ENCODE results near the gene PHIP. TPM values are rescaled to one million over a fixed set of nuclear protein-coding genes. Genes with fewer than 3 reads are reported as not detected.

The PHIP gene
- polyA plus RNA-seq, 3 donors from 2014 or later = 4.1 to 12.8 (median 5.7) TPM

DNA sequence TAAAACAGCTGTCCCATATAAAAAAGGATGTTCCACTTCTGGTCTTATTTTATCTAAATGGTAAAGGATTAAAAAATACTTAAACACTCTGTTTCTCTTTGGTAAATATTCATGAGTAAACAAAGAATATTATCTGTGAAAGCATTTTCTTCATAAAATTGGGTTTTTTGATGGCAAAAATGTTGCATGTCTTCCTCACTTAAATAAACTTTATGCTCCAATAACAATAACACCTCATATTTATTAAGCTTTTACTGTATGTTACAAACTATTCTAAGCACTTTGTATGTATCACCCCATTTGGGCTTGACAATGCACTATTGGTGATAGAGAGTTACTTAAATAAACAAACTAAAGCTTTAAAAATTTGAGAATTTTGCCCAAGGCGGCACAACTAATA lies 91.9 kb downstream of the PHIP start:
- peaks cover 20 to 54% (median 46%) of the 10 kb centered on the region in 3 donors for H3K36me3 Mint-ChIP-seq

DNA sequence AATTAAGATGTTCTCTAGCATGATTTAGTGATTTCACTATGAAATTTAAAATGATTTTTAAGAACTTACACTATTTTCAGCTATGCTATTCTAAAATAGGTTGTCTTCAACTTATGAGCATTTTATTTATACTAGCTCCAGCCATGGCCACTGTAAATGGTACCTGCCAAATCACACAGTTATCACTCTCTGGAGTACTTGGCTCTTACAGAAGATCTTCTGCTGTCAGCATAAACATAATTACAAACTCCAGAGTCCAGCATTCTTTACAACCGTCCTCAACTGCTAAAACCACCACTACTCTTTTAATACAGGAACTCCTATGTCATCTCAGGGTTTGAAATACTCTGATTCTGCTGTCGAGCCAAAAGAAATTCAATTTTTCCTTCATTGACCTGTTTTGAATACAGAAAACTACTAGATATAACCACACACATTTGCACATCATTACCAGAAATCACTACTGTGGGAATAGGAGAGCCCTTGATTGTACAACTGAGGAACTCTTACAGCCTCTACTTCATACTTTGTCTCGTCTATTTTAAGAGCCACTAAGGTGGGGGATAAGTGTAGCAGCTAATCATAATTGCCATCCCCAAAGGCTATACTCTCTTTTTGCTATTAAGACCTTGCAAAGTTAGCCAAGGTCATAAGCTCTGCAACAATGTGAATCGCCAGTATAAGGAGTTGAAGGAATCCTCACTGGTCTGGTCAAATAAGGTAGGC lies 93.7 kb downstream of the PHIP start:
- no peak for DNase-seq
- Mint-ChIP-seq H3K27me3 (ENCODE audit: low read depth in 3 of 3) (no peaks in the 10 kb centered on the region), H3K4me3 (no peak overlapping the region), H3K9me3 (no peaks in the 10 kb centered on the region), H3K4me1 (peaks cover 2 to 9% of the 10 kb centered on the region in 2 donors), H3K36me3 (peaks cover 16 to 48% (median 37%) of the 10 kb centered on the region in 3 donors), H3K27ac (peak overlapping the region in 2 of 6 donors; percentile 3 to 9)

More for the DNA sequence above, 91.9 kb downstream of the PHIP start:
- H3K4me3 Mint-ChIP-seq = no peak overlapping the region
- DNase-seq = no peak
- peaks cover 2 to 18% of the 10 kb centered on the region in 2 donors for H3K4me1 Mint-ChIP-seq
- H3K27me3 Mint-ChIP-seq (ENCODE audit: low read depth in 3 of 3) = no peaks in the 10 kb centered on the region
- H3K9me3 Mint-ChIP-seq = no peaks in the 10 kb centered on the region
- H3K27ac Mint-ChIP-seq = no peak overlapping the region

DNA sequence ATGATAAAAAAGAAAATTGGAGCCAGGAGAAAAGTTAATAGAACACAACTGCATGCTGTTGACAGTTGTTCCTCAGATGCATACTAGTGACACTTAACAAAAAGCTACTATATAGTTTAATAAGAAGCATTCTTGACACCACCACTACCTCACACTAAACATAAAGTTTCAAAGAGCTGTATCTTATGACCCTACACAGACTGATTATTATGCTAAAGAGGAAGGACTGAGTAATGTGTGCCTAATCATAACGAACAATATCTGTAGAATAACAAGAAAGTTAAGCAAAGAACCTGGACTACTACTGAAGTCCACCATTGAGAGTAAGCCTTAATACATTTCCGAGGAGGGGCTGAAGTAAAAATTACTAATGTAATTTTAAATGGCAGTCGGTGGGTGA lies 110.9 kb downstream of the PHIP start:
- Mint-ChIP-seq H3K27me3 (ENCODE audit: low read depth in 3 of 3) (no peaks in the 10 kb centered on the region), H3K36me3 (peaks cover 22 to 46% (median 30%) of the 10 kb centered on the region in 3 donors), H3K9me3 (no peaks in the 10 kb centered on the region), H3K4me1 (peaks cover 0 to 7% of the 10 kb centered on the region in 2 donors), H3K4me3 (no peak overlapping the region), H3K27ac (peak overlapping the region in 1 of 6 donors; percentile 2)
- no peak for DNase-seq

DNA sequence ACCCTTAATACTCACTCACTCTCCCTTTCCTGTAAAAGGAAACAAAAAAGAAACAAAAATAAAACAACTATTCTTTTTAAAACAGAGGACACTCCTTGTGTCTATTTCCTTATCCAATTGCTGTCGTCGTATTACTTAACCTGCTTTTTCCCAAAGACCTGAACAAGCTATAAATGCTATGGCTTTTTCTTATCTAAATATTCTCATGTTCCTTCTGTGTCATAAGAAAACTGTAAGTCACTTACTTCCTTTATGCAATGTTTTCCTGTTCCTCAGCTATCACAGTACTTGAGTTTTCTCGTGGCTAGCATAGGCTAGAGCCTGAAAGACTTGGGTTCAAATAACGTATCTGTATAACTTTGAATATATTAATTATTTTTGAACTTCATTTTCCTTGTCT lies 111.5 kb downstream of the PHIP start:
- H3K27ac Mint-ChIP-seq = no peak overlapping the region
- no peaks in the 10 kb centered on the region for H3K9me3 Mint-ChIP-seq
- H3K36me3 Mint-ChIP-seq = peaks cover 27 to 46% (median 30%) of the 10 kb centered on the region in 3 donors
- H3K27me3 Mint-ChIP-seq (ENCODE audit: low read depth in 3 of 3) = no peaks in the 10 kb centered on the region
- no peak overlapping the region for H3K4me3 Mint-ChIP-seq
- H3K4me1 Mint-ChIP-seq = peaks cover 0 to 7% of the 10 kb centered on the region in 2 donors
- DNase-seq = no peak

DNA sequence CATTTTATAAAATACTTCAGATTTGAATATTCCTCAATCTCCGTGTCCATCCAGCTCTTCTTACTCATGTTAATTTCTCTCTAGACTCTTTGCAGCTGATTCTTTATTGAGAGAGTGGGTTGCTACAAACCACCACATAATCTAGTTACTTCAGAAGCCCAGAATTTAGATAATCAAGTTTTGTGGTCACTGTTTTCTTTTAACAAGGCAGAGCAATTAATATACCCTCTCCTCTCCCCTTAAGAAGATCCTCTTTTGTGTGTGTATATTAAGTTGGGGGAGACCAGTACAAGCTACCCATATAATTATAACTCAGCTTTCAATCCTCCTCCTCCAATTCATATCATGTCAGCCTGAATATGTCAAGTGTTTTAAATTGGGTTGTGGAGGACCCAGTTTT lies 115.6 kb downstream of the PHIP start:
- Mint-ChIP-seq H3K4me3 (no peak overlapping the region), H3K27ac (no peak overlapping the region), H3K9me3 (no peaks in the 10 kb centered on the region), H3K36me3 (peaks cover 21 to 31% (median 23%) of the 10 kb centered on the region in 3 donors), H3K4me1 (no peaks in the 10 kb centered on the region), H3K27me3 (ENCODE audit: low read depth in 3 of 3) (no peaks in the 10 kb centered on the region)
- no peak for DNase-seq

DNA sequence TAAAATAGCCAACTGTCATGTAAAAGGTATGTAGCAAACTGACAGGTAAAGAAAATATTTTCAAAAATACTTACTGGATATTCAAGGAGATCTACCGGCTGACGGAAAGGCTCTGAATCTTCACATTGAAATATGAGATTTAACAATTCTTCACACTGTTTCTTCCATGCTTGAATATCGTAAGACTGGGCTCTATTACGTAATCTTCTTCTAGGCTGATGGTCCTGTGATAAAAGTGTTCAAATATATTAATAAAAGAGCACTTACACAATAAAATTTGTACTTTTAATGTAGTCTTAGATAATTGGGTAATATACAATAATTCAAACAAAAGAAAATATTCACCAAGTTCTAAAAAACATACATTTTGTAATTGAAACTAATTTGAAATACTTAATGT lies 123.3 kb downstream of the PHIP start:
- no peak overlapping the region for H3K4me3 Mint-ChIP-seq
- DNase-seq = no peak
- H3K36me3 Mint-ChIP-seq = peaks cover 49 to 56% (median 53%) of the 10 kb centered on the region in 3 donors
- no peaks in the 10 kb centered on the region for H3K27me3 Mint-ChIP-seq (ENCODE audit: low read depth in 3 of 3)
- H3K4me1 Mint-ChIP-seq = no peaks in the 10 kb centered on the region
- H3K27ac Mint-ChIP-seq = no peak overlapping the region
- peaks cover 0 to 5% (median 0%) of the 10 kb centered on the region in 6 donors for H3K9me3 Mint-ChIP-seq

DNA sequence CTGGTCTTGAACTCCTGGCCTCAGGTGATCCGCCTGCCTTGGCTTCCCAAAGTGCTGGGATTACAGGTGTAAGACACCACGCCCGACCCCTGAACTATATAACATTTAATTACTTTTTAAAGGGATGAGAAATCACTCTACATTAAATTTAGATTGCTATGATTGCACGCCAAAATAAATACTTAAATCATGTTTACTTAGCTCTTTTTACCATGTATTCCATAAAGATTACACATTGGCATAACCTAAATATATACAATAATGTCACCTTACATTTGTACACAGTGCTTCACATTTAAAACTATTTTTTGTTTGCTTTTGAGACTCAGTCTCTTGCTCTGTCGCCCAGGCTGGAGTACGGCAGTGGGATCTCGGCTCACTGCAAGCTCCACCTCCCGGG lies 124.3 kb downstream of the PHIP start:
- Mint-ChIP-seq H3K36me3 (peaks cover 59 to 65% (median 62%) of the 10 kb centered on the region in 3 donors), H3K4me3 (no peak overlapping the region), H3K27ac (no peak overlapping the region), H3K9me3 (peaks cover 2 to 8% (median 6%) of the 10 kb centered on the region in 6 donors), H3K27me3 (ENCODE audit: low read depth in 3 of 3) (no peaks in the 10 kb centered on the region), H3K4me1 (no peaks in the 10 kb centered on the region)
- DNase-seq = no peak

DNA sequence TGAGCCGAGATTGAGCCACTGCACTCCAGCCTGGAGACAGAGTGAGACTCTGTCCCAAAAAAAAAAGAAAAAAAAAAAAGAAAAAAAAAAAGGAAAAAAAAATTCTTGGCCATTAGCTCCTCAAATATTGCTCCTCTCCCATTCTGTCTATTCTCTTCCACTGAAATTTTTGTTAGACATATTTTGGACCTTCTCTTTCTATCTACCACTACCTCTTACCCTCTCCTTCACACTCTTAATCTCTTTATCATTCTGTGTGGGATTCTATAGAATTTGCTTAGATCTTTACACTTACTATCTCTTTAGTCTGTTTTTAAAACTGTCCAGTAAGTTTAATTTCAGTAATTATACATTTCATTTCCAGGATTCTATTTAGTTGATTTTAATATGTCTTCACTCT lies 125.7 kb downstream of the PHIP start:
- peaks cover 2 to 14% (median 6%) of the 10 kb centered on the region in 6 donors for H3K9me3 Mint-ChIP-seq
- DNase-seq = no peak
- H3K27me3 Mint-ChIP-seq (ENCODE audit: low read depth in 3 of 3) = peaks cover 0 to 1% (median 0%) of the 10 kb centered on the region in 3 donors
- H3K4me1 Mint-ChIP-seq = no peaks in the 10 kb centered on the region
- H3K27ac Mint-ChIP-seq = peak overlapping the region in 1 of 6 donors; percentile 65
- no peak overlapping the region for H3K4me3 Mint-ChIP-seq
- H3K36me3 Mint-ChIP-seq = peaks cover 65 to 74% (median 73%) of the 10 kb centered on the region in 3 donors

DNA sequence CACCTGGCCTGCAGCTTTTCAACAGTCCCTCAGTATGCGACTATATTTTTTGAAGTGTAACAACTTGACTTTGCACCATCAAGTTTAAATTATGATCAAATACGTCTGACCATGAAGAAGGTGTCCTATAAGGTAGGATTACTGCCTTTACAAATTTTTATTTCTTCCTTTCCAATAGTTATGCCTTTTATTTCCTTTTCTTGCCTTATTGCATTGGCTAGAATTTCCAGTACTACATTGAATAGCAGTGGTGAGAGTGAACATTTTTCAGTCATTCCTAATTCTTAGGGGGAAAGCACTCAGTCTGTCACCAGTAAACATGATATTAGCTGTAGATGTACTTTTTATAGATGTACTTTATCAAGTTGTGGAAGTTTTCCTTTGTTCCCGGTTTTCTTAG lies 129.3 kb downstream of the PHIP start:
- no peaks in the 10 kb centered on the region for H3K4me1 Mint-ChIP-seq
- no peak for DNase-seq
- H3K36me3 Mint-ChIP-seq = peaks cover 73 to 75% (median 73%) of the 10 kb centered on the region in 3 donors
- peaks cover 2 to 14% (median 6%) of the 10 kb centered on the region in 6 donors for H3K9me3 Mint-ChIP-seq
- peak overlapping the region in 2 of 6 donors; percentile 32 to 37 for H3K27ac Mint-ChIP-seq
- no peak overlapping the region for H3K4me3 Mint-ChIP-seq
- H3K27me3 Mint-ChIP-seq (ENCODE audit: low read depth in 3 of 3) = peaks cover 0 to 1% (median 1%) of the 10 kb centered on the region in 3 donors

DNA sequence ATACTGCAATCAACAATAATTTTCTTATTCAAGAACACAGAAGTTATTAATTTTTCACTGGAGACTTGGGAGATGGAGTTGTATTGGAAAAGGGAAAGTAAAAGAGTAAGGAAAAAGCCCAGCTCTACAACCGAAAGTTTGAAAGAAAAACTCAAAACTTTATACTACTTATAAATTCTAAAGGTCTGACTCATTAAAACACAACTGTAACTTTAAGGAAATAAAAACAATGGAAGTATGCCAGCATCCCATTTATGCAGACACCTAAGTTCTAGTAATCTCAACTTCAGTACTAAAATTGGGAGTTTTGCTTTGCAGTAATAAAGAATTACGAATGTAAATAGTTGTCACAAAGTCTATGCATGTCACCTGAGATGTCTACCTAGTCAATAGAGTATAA lies 130.1 kb downstream of the PHIP start:
- Mint-ChIP-seq H3K27ac (peak overlapping the region in 1 of 6 donors; percentile 34), H3K4me1 (no peaks in the 10 kb centered on the region), H3K4me3 (no peak overlapping the region), H3K36me3 (peaks cover 69 to 73% (median 72%) of the 10 kb centered on the region in 3 donors), H3K27me3 (ENCODE audit: low read depth in 3 of 3) (peaks cover 0 to 1% (median 1%) of the 10 kb centered on the region in 3 donors), H3K9me3 (peaks cover 2 to 14% (median 6%) of the 10 kb centered on the region in 6 donors)
- no peak for DNase-seq

DNA sequence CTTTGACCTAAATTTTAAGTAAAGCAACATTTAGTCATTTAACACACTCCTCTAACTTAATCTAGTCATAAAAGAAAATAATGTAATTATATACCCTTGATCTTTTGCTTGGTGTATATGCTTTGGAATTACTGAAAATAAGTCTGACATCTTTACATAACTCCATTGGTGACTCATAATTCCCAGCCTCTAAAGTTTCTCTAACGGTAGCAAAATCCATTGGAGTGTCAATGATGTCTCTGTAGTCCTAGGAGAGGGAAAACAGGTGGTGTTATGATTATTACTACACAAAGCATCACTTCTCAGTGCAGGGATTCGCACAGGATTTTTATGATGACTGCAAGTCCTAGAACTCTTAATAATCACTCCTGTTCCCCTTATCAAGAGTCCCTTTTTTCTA lies 130.5 kb downstream of the PHIP start:
- Mint-ChIP-seq H3K36me3 (peaks cover 65 to 69% (median 69%) of the 10 kb centered on the region in 3 donors), H3K4me1 (no peaks in the 10 kb centered on the region), H3K4me3 (no peak overlapping the region), H3K9me3 (peaks cover 0 to 14% (median 6%) of the 10 kb centered on the region in 6 donors), H3K27ac (no peak overlapping the region), H3K27me3 (ENCODE audit: low read depth in 3 of 3) (peaks cover 0 to 1% (median 1%) of the 10 kb centered on the region in 3 donors)
- no peak for DNase-seq

DNA sequence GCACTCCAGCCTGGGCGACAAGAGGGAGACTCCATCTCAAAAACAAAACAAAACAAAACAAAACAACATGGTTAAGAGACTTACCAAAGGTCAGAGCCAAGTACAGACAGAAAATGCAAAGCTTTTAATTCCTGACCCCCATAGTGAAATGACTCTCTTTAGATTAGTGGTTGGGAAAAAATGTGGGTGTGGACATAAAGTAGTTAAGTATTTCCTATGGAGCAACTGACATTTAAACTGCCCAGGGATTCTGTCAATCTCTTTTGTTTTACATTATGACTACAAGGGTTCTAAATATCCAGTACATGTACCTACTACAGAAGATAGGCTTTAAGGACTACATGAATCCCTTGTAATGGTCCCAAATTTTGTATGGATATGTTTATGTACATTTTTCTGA lies 135.6 kb downstream of the PHIP start:
- Mint-ChIP-seq H3K27me3 (ENCODE audit: low read depth in 3 of 3) (peaks cover 0 to 1% (median under 1%) of the 10 kb centered on the region in 3 donors), H3K27ac (no peak overlapping the region), H3K9me3 (no peaks in the 10 kb centered on the region), H3K4me3 (no peak overlapping the region), H3K4me1 (no peaks in the 10 kb centered on the region), H3K36me3 (peaks cover 34 to 46% (median 42%) of the 10 kb centered on the region in 3 donors)
- DNase-seq = no peak

DNA sequence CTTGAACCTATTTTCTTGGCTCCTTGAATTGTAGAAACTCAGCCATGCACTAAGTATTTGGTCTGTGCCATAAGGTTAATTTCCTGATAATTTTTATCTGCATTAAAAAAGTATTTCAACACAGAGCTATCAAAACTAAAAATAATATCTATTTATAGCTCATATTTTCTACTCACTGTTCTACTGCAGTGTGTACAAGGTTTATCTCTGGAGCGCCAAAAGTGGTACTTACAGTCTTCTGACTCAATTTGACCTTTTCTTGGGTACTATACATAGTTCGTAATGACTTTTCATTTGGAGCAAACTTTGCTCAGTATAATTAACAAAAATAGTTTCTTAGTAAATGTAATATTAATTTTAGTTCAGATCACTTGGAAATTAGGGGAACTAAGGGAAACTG lies 141.5 kb downstream of the PHIP start:
- Mint-ChIP-seq H3K4me3 (no peak overlapping the region), H3K27ac (no peak overlapping the region), H3K9me3 (no peaks in the 10 kb centered on the region), H3K27me3 (ENCODE audit: low read depth in 3 of 3) (peaks cover 0 to 4% (median 0%) of the 10 kb centered on the region in 3 donors), H3K4me1 (no peaks in the 10 kb centered on the region), H3K36me3 (peaks cover 12 to 17% (median 14%) of the 10 kb centered on the region in 3 donors)
- no peak for DNase-seq

DNA sequence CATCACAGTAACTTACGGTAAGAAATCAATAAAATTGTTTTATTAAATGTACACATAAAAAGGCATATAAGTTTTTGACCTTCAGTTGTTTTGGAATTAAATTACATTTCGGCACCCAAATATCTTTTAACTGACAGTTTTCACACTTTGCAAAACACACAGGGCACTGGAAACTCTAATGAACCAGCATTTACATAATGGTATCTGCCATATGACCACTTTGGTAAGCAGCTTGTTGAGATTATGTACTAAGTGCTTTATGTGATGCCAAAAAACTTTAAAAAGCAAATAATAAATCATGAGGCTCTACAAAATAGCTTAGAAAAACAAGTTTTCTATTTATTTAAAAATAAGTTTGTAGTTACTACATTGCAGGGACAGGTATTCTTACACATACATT lies 142.5 kb downstream of the PHIP start:
- no peak for DNase-seq
- no peak overlapping the region for H3K27ac Mint-ChIP-seq
- no peak overlapping the region for H3K4me3 Mint-ChIP-seq
- peaks cover 0 to 4% (median 0%) of the 10 kb centered on the region in 3 donors for H3K27me3 Mint-ChIP-seq (ENCODE audit: low read depth in 3 of 3)
- H3K4me1 Mint-ChIP-seq = no peaks in the 10 kb centered on the region
- H3K36me3 Mint-ChIP-seq = peaks cover 2 to 10% (median 6%) of the 10 kb centered on the region in 3 donors
- no peaks in the 10 kb centered on the region for H3K9me3 Mint-ChIP-seq
